GM18909 (cell line): Measurements from ENCODE around the gene KRTAP10-2.

Experiments used
- ATAC-seq: cut with Tn5 transposase; IDR thresholded peaks from one replicate; pipeline ENCODE4 v1.9.1; 2021; ENCODE audit warnings: mild to moderate bottlenecking; ENCODE audit not compliant: unreplicated experiment, poor library complexity

Gene KRTAP10-2

DNA sequence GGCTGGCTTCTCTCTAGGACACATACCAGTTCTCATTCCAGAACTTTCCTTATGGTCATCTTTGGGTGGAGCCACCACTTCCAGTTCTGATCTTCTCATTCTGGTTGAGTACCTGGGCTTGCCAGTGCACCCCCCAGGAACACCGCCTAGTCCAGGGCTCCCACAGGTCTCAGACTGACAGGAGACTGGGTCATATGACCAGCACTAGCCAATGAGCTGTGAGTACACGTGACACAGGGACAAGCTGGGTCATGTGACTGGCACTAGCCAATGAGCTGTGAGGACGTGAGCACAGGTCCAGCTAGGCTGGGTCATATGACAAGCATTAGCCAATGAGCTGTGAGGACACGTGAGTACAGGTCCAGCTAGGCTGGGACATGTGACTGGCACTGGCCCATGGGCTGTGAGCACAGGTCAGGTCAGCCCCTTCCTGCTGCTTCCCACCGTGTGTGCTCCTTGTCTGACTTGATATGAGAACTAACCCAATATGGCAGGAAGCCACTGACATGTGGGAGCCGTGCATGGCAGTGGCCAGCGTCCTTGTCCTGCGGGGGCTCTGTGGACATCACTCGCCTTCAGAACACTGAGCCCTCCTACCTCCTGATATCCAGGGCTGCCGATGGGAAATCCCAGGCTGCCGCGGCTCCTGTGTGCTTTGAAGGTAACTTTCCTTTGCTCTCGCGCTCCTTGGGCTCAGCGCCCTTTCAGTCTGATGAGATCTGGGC is 34.0 kb downstream of the KRTAP10-2 start:
- ATAC-seq = no peak

DNA sequence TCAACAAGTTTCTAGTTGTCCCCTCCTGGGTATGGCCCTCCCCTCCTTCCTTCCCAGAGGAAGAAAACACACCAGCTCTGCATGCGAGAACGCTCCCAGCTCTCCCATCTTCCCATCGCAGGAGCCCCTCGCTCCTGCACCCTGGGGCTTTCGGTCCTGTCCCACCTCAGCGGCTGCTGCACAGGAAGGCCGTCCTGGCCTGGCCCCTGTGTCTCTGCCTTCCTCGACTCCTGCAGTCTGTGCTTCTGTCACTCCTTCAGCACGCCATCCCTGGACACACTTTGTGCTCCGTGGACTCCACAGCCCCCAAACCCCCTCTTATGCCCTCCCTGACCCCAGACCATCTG is 34.5 kb downstream of the KRTAP10-2 start:
- no peak for ATAC-seq

DNA sequence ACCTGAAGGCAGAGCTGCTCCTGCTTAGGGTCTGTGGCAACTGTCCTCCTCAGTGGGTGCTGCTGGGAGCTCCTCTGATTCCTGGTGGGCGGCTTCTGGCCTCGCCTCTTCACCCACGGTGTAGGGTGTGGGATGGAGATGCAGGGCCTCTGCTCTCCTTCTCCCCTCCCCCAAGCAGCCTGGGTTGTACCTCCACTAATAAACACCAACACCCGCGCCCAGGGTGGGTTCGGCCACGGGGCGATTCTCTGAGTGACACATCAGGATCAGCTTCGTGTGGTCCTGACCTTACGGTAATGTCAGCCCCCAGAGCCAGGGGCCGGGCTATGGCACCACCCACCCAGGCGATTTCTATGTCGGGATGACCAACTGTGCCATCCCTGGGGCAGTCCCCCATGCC is 35.0 kb downstream of the KRTAP10-2 start:
- no peak for ATAC-seq

DNA sequence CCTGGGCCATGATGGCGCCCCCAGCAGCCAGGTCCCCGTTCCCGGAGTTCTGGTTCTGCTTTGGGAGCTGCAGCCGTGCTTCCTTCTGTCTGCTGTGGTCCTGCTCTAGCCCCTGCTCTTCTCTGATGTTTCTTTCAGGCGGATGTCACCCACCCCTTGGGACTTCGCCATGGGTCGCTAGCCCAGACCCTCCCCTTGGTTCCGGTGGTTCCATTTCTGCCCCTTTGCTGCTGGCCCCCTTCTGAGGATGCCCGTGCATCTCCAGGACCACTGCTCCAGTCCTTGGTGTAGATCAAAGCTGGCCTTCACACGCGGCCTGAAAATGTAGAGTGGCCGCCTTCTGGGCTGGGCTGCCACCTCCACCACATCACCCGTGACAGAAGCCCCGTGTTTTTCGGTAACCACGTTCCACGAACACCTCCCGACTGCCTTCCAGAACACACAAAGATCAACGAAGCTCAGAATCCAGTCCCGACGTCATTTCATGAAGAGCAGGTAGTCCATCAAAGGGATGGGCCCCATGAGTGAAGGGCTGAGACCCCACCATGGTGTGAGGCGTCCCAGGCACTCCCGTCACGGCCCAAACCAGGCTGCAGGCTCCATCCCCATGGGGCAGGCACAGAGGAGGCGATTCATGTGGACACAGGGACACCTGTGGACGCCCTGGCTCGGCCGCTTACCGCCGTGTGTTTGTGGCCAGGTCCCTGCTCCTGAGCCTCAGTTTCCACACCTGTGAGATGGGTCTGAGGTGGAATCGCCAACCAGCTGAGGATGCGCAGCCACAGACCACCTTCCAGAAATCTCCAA is 35.7 kb downstream of the KRTAP10-2 start:
- no peak for ATAC-seq

DNA sequence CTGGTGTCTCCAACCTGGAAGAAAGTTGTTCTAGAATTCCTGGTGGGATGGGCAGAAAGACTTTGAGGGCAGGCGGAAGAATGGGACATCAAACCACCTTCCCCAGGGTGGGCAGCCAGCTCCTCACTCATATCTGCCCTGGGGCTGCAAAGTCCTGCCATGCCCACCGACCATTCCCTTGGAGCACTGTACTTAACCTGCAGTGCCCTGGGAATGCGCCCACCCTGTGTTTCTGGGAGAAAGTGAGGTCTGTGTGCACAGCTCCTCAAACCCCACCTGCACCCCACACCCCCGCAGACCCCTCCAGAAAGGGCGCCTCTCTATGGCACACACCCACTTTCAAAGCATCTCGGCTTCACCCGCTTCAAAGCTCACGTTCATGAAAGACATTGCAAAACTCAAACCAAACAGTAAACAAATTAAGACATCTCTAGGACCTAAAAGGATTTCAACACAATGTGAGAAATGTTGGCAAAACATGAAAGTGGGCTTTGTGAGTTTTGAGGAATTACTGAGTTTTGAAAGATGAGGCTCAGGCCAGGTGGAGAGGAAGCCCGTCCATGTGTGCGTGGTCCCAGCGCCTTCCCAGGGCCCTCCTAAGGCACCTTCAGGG is 36.5 kb downstream of the KRTAP10-2 start:
- ATAC-seq = no peak

DNA sequence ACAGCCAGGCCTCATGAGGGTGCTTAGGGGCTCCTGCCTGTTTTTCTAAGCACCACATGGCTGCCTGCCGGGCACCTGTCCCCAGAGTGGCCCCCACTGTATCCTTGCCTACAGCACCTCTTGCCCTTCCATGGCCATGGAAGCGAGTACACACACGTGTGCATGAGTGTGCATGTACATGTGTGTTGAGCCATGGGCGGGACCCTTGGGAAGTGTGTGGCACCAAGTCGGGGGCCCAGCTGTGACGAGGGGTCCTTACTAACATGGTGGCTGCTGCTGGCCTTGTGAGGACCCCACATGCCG is 37.1 kb downstream of the KRTAP10-2 start:
- no peak for ATAC-seq

DNA sequence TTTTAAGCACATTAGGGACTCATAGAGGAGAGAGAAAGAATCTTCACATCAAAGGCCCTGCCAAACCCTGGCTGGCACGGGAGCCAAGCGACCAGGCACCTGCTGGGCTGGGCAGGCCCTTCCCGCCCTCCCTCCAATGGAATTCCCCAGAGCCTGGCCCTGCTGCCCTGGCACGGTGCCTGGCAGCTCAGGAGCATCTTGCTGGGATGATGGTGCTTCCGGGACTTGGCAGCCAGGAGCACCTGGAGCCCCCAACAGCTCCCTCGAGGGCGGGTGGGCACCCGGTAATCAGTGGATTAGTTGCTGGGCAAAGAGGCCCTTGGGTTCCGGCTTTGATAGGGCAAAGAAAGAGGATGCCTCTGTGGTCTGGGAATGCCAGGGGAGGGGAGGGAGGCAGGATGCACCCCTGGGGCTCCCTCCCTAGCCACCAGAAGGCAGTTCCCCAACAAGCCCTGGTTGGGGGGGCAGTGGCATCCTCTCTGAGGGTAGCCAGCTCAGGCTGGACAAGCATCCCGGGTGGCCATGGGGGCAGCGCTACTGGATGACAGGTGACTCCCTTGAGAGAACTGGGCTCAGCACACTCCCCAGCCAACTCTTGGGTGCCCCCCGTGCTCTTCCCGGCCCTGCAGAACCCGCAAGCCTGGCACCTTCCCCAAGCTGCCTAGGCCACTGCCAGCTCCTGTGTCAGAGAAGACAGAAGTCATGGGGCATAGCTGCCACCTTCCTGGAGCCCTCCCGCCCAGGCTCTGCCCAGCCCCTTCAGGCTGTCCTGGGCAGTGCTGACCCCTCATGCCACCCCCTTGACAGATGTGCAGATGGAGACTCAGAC is 37.7 kb downstream of the KRTAP10-2 start:
- no peak for ATAC-seq

DNA sequence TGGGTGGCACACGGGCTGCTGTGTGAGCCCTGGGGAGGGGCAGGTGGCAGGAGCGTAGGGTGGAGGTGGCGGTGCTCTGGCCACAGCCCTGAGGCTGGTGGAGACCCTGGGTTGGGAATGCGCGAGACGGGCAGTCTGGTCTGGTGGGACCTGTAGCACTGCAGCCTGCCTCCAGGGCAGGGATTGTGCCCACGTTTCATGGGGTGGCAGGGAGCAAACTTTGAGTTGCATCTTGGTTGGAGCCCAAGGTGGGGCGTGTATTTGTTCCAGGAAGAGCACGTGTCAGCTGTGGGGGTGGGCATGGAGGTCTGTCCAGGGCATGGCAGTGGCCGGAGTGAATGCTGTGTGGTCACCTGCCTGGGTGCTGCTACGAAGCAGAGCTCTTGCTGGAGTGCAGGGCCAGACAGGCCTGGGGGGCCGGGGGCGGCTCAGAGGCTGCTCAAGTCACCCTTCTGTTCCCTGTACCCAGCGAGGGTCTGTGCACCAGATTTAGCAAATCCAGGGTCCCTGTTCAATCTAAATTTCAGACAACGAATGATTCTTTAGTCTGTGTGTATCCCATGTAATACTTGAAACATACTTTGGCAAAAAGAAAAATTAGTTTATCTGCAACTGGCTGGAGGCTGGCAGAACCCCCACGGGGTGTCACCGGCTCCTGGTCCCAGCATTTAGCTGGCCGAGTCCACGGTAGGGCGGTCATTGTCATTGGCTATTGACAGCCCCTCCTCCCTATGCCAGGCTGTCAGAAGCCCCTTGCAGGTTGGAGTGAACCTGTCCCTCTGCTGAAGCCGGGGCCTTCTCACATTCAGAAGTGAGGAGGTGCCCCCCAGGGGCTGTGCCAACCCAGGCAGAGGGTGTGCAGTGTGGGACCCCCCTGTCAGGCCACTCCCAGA is 38.6 kb downstream of the KRTAP10-2 start:
- no peak for ATAC-seq

DNA sequence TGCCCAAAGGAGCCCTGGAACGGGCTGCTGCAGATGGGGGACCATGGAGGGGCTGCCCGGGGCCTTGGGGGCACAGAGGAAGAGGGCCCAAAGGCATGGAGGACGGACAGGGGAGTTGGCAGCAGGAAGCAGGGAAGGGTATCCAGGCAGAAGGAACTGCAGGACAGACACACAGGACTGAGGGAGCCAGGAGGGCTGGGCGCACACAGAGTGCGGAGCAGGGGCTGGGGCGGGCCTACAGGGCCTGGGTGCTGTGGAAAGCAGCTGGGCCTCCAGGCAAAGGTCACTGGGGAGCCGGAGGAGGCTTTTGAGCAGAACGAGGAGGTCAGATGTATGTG is 39.4 kb downstream of the KRTAP10-2 start:
- ATAC-seq = no peak

DNA sequence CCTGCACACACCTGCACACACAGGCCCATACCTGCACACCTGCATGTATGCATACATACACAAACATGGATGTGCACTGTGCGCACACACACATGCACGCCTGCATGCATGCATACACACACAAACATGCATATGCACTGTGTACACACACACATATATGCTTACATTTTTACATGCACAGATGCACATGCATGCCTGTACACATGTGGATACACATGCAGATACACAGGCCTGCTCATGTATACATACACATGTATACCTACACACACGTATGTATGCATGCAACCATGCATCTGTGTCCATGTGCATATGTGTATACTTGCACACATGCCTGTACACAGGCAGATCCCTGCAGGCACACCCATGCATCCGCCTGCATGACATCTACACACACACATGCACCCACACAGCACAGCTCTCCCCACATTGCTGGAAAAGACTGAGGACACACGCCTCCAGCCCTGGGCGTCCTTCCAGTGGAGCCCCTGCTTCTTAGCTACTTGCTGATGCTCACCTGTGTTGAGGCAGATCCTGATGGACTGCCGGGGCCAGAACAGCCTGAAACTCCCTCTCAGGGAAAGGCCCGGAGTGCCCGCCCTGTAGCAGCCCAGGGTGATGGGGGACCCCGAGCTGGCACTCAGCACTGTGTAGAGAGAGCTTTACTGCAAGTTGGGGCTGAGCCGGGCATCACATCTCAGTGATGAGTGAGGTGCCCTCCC is 39.9 kb downstream of the KRTAP10-2 start:
- no peak for ATAC-seq

DNA sequence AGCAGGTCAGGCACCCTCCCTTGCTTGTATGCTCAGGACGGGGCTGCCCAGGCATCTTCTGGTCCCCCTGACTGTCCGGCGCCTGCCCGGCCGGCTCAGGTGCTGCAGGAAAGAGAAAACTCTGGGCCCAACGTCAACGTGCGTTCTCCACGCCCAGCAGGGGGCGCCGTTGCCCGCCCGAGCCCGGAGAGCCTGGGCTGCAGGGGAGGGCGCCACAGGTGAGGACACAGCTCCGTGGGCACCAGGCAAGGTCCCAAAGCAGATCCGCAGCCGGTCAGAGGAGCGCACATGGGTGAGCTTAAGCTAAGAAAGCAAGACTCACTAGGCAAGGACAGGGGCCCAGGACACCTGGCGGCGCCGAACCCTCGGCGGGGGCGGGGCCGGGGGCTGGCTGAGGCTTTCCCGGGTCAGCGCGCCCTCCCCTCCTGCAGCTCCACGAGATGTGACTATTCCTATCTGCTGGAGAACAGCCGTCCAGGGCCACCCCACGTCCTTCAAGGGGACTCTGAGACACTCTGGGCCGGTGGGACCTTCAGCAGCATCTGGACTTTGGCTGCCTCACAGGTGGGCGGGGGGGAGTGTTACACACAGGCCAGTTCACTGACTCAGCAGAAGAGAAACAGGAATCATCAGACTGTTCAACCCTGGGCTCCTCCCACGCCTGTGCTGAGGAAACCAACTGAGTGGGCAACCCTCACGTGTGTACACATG is 40.6 kb downstream of the KRTAP10-2 start:
- ATAC-seq = no peak

DNA sequence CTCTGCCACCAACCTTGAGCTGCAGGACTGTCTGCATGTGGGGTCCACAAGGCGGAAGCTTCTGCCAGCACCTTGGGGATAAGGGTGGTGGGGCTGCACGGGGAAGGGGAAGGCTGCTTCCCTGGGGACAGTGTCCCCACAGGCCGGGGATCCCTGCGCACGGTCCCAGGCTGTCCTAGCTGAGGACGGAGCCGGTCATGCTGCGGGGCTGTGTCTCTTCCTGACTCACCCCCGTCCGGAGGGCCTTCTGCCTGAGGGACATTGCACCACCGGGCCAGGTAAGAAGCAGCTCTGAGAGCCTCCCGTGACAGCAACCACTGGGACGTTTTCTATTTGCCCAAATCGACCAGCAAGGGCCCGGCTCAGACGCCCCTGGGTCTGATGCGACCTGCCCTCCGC is 41.2 kb downstream of the KRTAP10-2 start:
- no peak for ATAC-seq

DNA sequence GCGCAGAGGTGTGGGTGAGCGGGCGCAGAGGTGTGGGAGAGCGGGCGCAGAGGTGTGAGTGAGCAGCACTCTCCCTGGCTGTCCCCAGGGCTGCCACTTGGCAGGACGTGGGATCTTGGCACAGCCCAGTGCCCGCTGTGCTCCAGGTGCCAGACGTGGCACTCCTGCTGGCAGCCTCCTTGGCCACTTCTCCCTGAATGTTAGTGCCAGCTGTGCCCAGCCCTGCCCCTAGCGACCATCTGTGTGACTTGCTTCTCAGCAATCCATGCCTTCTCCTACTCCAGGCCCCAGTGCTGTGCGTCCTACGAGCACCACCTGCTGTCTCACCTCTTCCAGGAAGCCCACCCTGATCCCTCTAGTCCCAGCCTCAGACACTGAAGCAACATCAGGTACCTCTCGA is 41.8 kb downstream of the KRTAP10-2 start:
- ATAC-seq = no peak

DNA sequence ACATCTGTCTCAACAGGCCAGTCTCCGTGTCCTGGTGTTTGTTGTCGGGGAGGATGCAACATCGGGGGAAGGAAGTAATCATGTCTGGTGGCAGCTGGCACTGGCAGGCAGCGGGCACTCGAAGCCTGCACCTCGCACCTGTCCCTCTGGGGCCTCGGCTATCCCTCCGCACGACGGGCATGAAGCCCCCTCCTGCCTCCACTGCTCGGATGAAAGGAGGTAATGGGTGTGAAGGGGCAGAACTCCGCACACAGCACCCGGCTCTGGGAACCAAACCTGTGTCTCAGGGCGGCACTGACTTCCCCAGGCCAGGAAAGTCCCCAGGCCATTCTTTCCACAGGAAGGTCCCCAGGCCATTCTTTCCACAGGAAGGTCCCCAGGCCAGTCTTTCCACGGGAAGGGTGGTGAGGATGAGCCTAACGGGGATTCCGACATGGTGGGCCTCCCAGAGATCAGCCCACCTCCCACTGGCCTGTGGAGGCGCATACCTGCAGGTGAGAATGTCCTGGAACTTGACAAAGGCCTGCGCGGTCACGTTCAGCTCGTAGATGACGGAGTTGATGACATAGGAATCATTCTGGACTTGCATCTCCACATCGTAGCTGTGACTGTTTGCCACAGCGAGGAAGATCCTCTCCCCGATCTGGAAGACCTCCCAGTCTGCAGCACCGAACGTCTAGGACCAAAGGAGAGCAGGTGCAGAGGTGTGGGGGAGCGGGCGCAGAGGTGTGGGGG is 42.4 kb downstream of the KRTAP10-2 start:
- no peak for ATAC-seq

DNA sequence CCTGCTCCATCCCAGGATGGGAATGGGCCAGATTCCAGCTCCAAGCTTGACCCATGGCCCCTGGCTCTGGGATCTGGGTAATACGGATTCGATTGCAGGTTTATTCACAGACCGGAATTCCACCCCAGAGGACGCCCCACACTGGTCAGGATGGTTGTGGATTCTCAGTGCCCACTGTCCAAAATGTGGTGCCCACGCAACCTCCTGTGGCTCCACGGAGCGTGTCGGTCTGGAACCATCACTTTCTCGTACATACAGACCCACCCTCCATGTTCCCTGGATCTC is 42.9 kb downstream of the KRTAP10-2 start:
- no peak for ATAC-seq

DNA sequence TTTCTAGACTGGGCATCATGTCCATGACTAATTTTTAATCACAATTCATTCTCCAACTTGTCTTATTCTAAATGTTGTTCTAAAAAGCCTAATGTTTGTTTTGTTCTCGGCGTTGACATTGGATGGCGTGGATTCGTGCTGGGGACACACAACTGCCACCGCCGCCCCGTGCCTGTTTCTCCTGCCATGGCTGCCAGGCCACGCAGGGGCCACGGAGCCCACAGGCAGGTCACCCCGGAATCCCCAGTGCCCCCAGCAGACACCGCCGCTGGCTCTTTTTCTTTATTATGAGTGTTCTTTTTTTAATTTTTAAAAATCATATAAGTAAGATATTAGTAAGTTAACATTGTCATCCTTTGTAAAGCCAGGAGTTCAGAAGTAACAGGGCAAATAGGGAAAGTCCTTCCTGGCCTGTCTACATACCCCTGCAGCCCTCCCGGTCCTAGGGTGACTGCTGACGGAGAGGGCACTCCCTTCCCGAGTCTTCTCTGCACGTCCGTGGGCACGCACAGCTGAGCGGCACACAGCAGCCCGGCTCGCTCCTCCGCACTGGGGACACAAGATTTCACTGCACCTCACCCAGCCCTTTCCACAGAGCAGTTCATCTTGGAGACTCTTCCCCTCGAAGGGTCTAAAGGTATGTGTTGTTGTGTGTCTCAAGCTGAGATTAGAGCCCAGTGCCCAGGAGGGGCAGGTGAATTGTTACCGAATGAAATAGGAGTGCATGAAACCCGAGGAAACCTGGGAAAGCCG is 43.5 kb downstream of the KRTAP10-2 start:
- ATAC-seq = no peak
